Nephron progenitor cell (in vitro differentiated cells): Measurements from ENCODE around the gene CEP112.

ENCODE experiments used
- DNase-seq: peaks from one replicate; pipeline ENCODE4 v3.0.0; 2021
- H3K27ac Mint-ChIP-seq: 2 replicates; pipeline ENCODE4 v1.8.0; 2021; ENCODE audit warnings: mild to moderate bottlenecking, moderate library complexity, mixed read lengths
- H3K27me3 Mint-ChIP-seq: 2 replicates; pipeline ENCODE4 v1.8.0; 2021; ENCODE audit warnings: mild to moderate bottlenecking, low read depth, mixed read lengths; ENCODE audit not compliant: poor library complexity
- H3K36me3 Mint-ChIP-seq: 2 replicates; pipeline ENCODE4 v1.8.0; 2021; ENCODE audit warnings: low read depth, mixed read lengths
- H3K4me1 Mint-ChIP-seq: 2 replicates; pipeline ENCODE4 v1.8.0; 2021; ENCODE audit warnings: mixed read lengths
- H3K4me3 Mint-ChIP-seq: 2 replicates; pipeline ENCODE4 v1.8.0; 2021; ENCODE audit warnings: mild to moderate bottlenecking, moderate library complexity, mixed read lengths
- H3K9me3 Mint-ChIP-seq: 2 replicates; pipeline ENCODE4 v1.8.0; 2021; ENCODE audit warnings: mild to moderate bottlenecking, moderate library complexity, mixed read lengths
- CTCF ChIP-seq: fragments of 200-600 bp; sonication (generic); IDR thresholded peaks from 2 replicates; pipeline ENCODE4 v1.5.0; 2021; ENCODE audit warnings: antibody characterized with exemption

Gene CEP112

GRCh38 chr17:65662196-65662595 lies 529.7 kb downstream of the CEP112 start:
- Mint-ChIP-seq H3K27me3 (no peaks in the 10 kb centered on the region), H3K4me3 (no peak overlapping the region), H3K9me3 (no peaks in the 10 kb centered on the region), H3K36me3 (peaks cover 5% of the 10 kb centered on the region), H3K27ac (no peak overlapping the region), H3K4me1 (peaks cover 21% of the 10 kb centered on the region)
- no peak for DNase-seq
- no peak for TF ChIP-seq CTCF

- Mint-ChIP-seq H3K27me3 (no peaks in the 10 kb centered on the region), H3K36me3 (peaks cover 5% of the 10 kb centered on the region), H3K4me1 (peaks cover 21% of the 10 kb centered on the region), H3K27ac (peak overlapping the region; percentile 15), H3K9me3 (no peaks in the 10 kb centered on the region), H3K4me3 (no peak overlapping the region)
- no peak for DNase-seq
- TF ChIP-seq CTCF, result no peak
These were observed 531.0 kb downstream of the CEP112 start for GRCh38 chr17:65660947-65661346.

- H3K27ac Mint-ChIP-seq, result no peak overlapping the region
- no peak overlapping the region for H3K4me3 Mint-ChIP-seq
- TF ChIP-seq CTCF, result no peak
- peaks cover 21% of the 10 kb centered on the region for H3K4me1 Mint-ChIP-seq
- H3K9me3 Mint-ChIP-seq, result no peaks in the 10 kb centered on the region
- no peak for DNase-seq
- H3K27me3 Mint-ChIP-seq, result no peaks in the 10 kb centered on the region
- peaks cover 3% of the 10 kb centered on the region for H3K36me3 Mint-ChIP-seq
These were observed 531.9 kb downstream of the CEP112 start for GRCh38 chr17:65660078-65660477.

- TF ChIP-seq CTCF, result no peak
- Mint-ChIP-seq H3K36me3 (no peaks in the 10 kb centered on the region), H3K4me3 (no peak overlapping the region), H3K27ac (no peak overlapping the region), H3K9me3 (no peaks in the 10 kb centered on the region), H3K27me3 (no peaks in the 10 kb centered on the region), H3K4me1 (peaks cover 21% of the 10 kb centered on the region)
- no peak for DNase-seq
These were observed 532.4 kb downstream of the CEP112 start for GRCh38 chr17:65659512-65659911.

GRCh38 chr17:65657251-65657828 lies 534.6 kb downstream of the CEP112 start:
- H3K4me3 Mint-ChIP-seq, result no peak overlapping the region
- no peak for TF ChIP-seq CTCF
- peaks cover 21% of the 10 kb centered on the region for H3K4me1 Mint-ChIP-seq
- no peaks in the 10 kb centered on the region for H3K27me3 Mint-ChIP-seq
- no peaks in the 10 kb centered on the region for H3K9me3 Mint-ChIP-seq
- no peak for DNase-seq
- H3K27ac Mint-ChIP-seq, result no peak overlapping the region
- H3K36me3 Mint-ChIP-seq, result peaks cover 4% of the 10 kb centered on the region
